Gastroesophageal sphincter (tissue), 4 donors: ENCODE measurements around the gene FGF5. TPM values are rescaled to one million over a fixed set of nuclear protein-coding genes. Genes with fewer than 3 reads are reported as not detected.

ENCODE experiments used
- ATAC-seq: fragments of 150-250 bp; one replicate; pipeline ENCODE4 v1.9.1; 2016; ENCODE audit warnings: mild to moderate bottlenecking, moderate library complexity
- H3K27ac ChIP-seq, 4 donors: fragments of 200-600 bp; sonication (generic) in 3 of 4; 1 replicate in 3 of 4; 2 replicates in 1 of 4; pipeline ENCODE4 v1.5.1; 2016 to 2019
- H3K27me3 ChIP-seq: fragments of 200-600 bp; sonication (generic); one replicate; pipeline ENCODE4 v1.5.1; 2019
- H3K36me3 ChIP-seq, 2 donors: fragments of 200-600 bp; sonication (generic); one replicate each; pipeline ENCODE4 v1.5.1; 2019; ENCODE audit warnings: control low read depth in 1 of 2
- H3K4me1 ChIP-seq, 3 donors: fragments of 200-600 bp; sonication (generic); 1 replicate in 2 of 3; 2 replicates in 1 of 3; pipeline ENCODE4 v1.5.1; 2016 to 2019; ENCODE audit warnings: control low read depth in 2 of 3
- H3K4me3 ChIP-seq, 2 donors: fragments of 200-600 bp; sonication (generic); one replicate each; pipeline ENCODE4 v1.5.1; 2019; ENCODE audit warnings: mild to moderate bottlenecking in 1 of 2, moderate library complexity in 1 of 2
- H3K9me3 ChIP-seq, 3 donors: fragments of 200-600 bp; sonication (generic); one replicate each; pipeline ENCODE4 v1.5.1; 2017 to 2019; ENCODE audit warnings: control low read depth in 2 of 3
- CTCF ChIP-seq, 4 experiments: fragments of 200-600 bp in 2 of 4; fragments of 450-650 bp in 2 of 4; sonication (generic) in 1 of 4; IDR thresholded peaks; one replicate each; pipeline ENCODE4 v1.5.1; 2017 to 2019; ENCODE audit warnings: antibody characterized with exemption in 4 of 4, mild to moderate bottlenecking in 2 of 4, moderate library complexity in 2 of 4
- EP300 ChIP-seq: sonication (generic); formaldehyde crosslinking; IDR thresholded peaks from one replicate; pipeline ENCODE4 v1.6.1; 2017; ENCODE audit warnings: antibody characterized with exemption, mild to moderate bottlenecking
- POLR2A ChIP-seq, 2 donors: fragments of 450-650 bp; IDR thresholded peaks; one replicate each; pipeline ENCODE4 v1.6.1; 2017; ENCODE audit warnings: antibody characterized with exemption in 2 of 2, mild to moderate bottlenecking in 2 of 2, moderate library complexity in 1 of 2
- POLR2AphosphoS5 ChIP-seq: sonication (generic); formaldehyde crosslinking; IDR thresholded peaks from one replicate; pipeline ENCODE4 v1.6.1; 2017; ENCODE audit warnings: antibody characterized with exemption
- WGBS, 2 donors: methylation state at CpG; one replicate each; pipeline ENCODE4 v1.1.5; 2018; ENCODE audit warnings: low coverage in 1 of 2; 5-methylcytosine and 5-hydroxymethylcytosine counted together
- total RNA-seq, 4 donors: library from RNA; depleted of rRNA; stranded (reverse); fragments of >200 nt; gene quantifications; one replicate each; pipeline ENCODE4 v1.1.0, GENCODE V29; 2016

Gene FGF5
- total RNA-seq, 4 donors from 2014 or later: 1.2 to 2.4 (median 2.0) TPM

GRCh38 chr4:80226094-80226493, 40.4 kb upstream of the FGF5 start:
- no peaks in the 10 kb centered on the region for H3K9me3 ChIP-seq
- H3K27me3 ChIP-seq: no peaks in the 10 kb centered on the region
- H3K4me1 ChIP-seq: no peaks in the 10 kb centered on the region
- ATAC-seq: no peak
- no peak overlapping the region for H3K27ac ChIP-seq
- H3K36me3 ChIP-seq: no peaks in the 10 kb centered on the region
- TF ChIP-seq CTCF (IDR thresholded peaks at IDR 0.05): no peak
- no peak for TF ChIP-seq POLR2A (IDR thresholded peaks at IDR 0.05)
- TF ChIP-seq EP300: no peak
- no peak for TF ChIP-seq POLR2AphosphoS5
- 39 to 60% methylated on average over 2 of the region's 2 CpGs for WGBS, 2 donors
- H3K4me3 ChIP-seq: no peak overlapping the region

GRCh38 chr4:80228460-80228859, 38.0 kb upstream of the FGF5 start:
- Histone ChIP-seq H3K27me3 (no peaks in the 10 kb centered on the region), H3K36me3 (no peaks in the 10 kb centered on the region), H3K9me3 (no peaks in the 10 kb centered on the region), H3K4me3 (no peak overlapping the region), H3K4me1 (no peaks in the 10 kb centered on the region), H3K27ac (no peak overlapping the region)
- TF ChIP-seq POLR2A (IDR thresholded peaks at IDR 0.05) (no peak), CTCF (IDR thresholded peaks at IDR 0.05) (no peak)
- ATAC-seq: no peak

DNA sequence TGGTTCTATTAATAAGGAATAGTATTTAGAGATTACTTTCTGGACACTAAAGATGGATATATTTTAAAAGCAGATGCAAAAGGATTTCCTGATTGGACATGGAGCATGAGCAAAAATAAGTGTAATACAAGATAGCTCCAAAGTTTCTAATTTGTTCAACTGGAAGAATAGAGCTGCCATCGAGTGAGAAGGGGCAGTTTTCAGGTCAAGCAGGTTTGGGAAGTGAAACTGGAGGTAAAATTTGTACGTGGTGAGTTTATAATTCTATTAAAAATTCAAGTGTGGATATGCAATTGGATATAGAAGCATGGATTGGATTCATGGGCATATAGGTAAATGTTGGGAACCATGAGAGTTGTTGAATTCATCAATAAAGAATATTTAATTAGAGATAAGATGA, 37.3 kb upstream of the FGF5 start:
- Histone ChIP-seq H3K36me3 (no peaks in the 10 kb centered on the region), H3K9me3 (no peaks in the 10 kb centered on the region), H3K27me3 (no peaks in the 10 kb centered on the region), H3K4me3 (no peak overlapping the region), H3K4me1 (no peaks in the 10 kb centered on the region), H3K27ac (no peak overlapping the region)
- TF ChIP-seq EP300: no peak
- no peak for TF ChIP-seq POLR2AphosphoS5
- no peak for TF ChIP-seq CTCF (IDR thresholded peaks at IDR 0.05)
- TF ChIP-seq POLR2A (IDR thresholded peaks at IDR 0.05): no peak
- no peak for ATAC-seq
- 67 to 87% methylated on average over 2 of the region's 2 CpGs for WGBS, 2 donors

- no peaks in the 10 kb centered on the region for H3K27me3 ChIP-seq
- H3K36me3 ChIP-seq: no peaks in the 10 kb centered on the region
- no peak for ATAC-seq
- H3K4me3 ChIP-seq: no peak overlapping the region
- 72 to 84% methylated on average over 2 of the region's 2 CpGs for WGBS, 2 donors
- H3K9me3 ChIP-seq: no peaks in the 10 kb centered on the region
- no peak overlapping the region for H3K27ac ChIP-seq
- TF ChIP-seq CTCF (IDR thresholded peaks at IDR 0.05): no peak
- no peak for TF ChIP-seq POLR2A (IDR thresholded peaks at IDR 0.05)
- H3K4me1 ChIP-seq: no peaks in the 10 kb centered on the region
These were observed 36.9 kb upstream of the FGF5 start for GRCh38 chr4:80229590-80229989.

- TF ChIP-seq POLR2A (IDR thresholded peaks at IDR 0.05) (no peak), CTCF (IDR thresholded peaks at IDR 0.05) (no peak), POLR2AphosphoS5 (no peak), EP300 (no peak)
- Histone ChIP-seq H3K36me3 (no peaks in the 10 kb centered on the region), H3K4me1 (no peaks in the 10 kb centered on the region), H3K9me3 (no peaks in the 10 kb centered on the region), H3K27ac (no peak overlapping the region), H3K27me3 (no peaks in the 10 kb centered on the region), H3K4me3 (no peak overlapping the region)
- WGBS, 2 donors: 84 to 92% methylated on average over 5 of the region's 5 CpGs
- ATAC-seq: no peak
These were observed 35.3 kb upstream of the FGF5 start for GRCh38 chr4:80231180-80231579.
